GM23338 (cell line): ENCODE data around the gene S100A12.
A peak's percentile ranks its signal among the peaks of the same experiment; 100 is the strongest.

ENCODE experiments used
- CREB1 ChIP-seq: fragments of 250-450 bp; sonication (Bioruptor Pico); IDR thresholded peaks from 2 replicates; pipeline ENCODE4 v1.5.0; 2020; ENCODE audit warnings: low read depth, mild to moderate bottlenecking, moderate library complexity
- CTCF ChIP-seq, 2 experiments: fragments of 200-600 bp in 1 of 2; sonication (generic) in 1 of 2; conservative IDR thresholded peaks; 2 replicates each; pipeline versions ENCODE4 v1.5.1 to v1.6.1; 2016 to 2017; ENCODE audit warnings: antibody characterized with exemption in 2 of 2, low read depth in 2 of 2, mild to moderate bottlenecking in 2 of 2, moderate library complexity in 1 of 2
- ETS1 ChIP-seq: IDR thresholded peaks from 2 replicates; pipeline ENCODE4 v1.6.1; 2016; ENCODE audit warnings: antibody characterized with exemption
- EZH2 ChIP-seq: fragments of 200-600 bp; sonication (generic); IDR thresholded peaks from one replicate; pipeline ENCODE4 v1.8.0; 2017; ENCODE audit warnings: antibody characterized with exemption, mild to moderate bottlenecking, low read depth; ENCODE audit not compliant: unreplicated experiment
- EZH2phosphoT487 ChIP-seq: fragments of 200-600 bp; sonication (generic); IDR thresholded peaks from one replicate; pipeline ENCODE4 v1.8.1; 2018; ENCODE audit warnings: antibody characterized with exemption; ENCODE audit not compliant: unreplicated experiment
- JUNB ChIP-seq: IDR thresholded peaks from one replicate; pipeline ENCODE4 v1.6.1; 2016; ENCODE audit warnings: antibody characterized with exemption; ENCODE audit not compliant: unreplicated experiment
- POLR2AphosphoS5 ChIP-seq: IDR thresholded peaks from 2 replicates; pipeline ENCODE4 v1.6.1; 2016; ENCODE audit warnings: antibody characterized with exemption, low read depth
- ZNF462 ChIP-seq: fragments of 250-450 bp; sonication (Bioruptor Pico); IDR thresholded peaks from 2 replicates; pipeline ENCODE4 v1.5.0; 2020; ENCODE audit warnings: mild to moderate bottlenecking, moderate library complexity
- TF ChIP-seq, protein P1 (sequence below): IDR thresholded peaks from one replicate; pipeline ENCODE4 v1.6.1; 2018; ENCODE audit warnings: antibody characterized with exemption; ENCODE audit not compliant: unreplicated experiment

DNA sequence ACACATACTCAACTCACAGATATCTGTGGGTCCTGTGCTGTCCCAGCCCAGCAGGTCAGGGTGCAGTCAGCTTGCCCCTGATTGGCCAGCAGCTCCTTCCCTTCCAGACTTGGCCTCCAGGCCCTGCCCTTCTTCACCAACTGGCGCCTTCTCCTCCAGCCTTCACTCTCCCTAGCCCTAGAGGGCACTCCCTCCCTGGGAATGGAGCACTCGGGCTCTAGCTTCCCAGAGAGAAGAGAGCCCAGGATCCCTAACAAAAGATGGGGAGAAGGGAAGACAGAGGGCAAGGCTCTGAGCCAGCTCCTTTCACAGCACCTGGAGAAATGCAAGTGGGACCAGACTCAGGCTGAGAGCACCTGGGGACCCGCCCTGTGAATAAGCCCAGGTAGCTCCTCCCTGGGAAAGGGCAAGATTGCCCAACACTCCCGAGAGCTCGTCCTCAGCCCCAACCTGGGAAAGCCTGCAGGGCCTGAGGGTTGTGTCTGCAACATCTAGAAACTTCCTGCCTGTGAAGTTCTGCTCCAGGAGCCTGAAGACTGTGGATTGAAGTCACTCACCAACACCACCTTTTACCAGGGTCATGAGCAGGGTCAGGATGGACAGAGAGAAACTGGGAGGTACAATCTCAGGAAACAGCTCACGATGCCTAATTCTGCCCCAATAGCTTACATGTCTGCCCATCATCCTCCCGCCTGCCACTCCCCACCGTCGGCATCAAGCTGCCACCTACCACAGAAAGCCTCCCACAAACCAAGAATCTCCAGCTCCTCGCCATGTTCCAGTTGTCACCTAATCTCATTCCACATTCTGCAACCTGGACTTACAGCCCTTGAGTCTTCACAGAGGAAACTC lies 26.7 kb downstream of the S100A12 start, which contains the start of gene PGLYRP4:
- peak in 1 of 2 experiments; percentile 29; a peak in 2 of 4 replicates for TF ChIP-seq CTCF (conservative IDR thresholded peaks at IDR 0.05; ENCODE audit: low read depth in 2 of 2)
- TF ChIP-seq, protein P1, sequence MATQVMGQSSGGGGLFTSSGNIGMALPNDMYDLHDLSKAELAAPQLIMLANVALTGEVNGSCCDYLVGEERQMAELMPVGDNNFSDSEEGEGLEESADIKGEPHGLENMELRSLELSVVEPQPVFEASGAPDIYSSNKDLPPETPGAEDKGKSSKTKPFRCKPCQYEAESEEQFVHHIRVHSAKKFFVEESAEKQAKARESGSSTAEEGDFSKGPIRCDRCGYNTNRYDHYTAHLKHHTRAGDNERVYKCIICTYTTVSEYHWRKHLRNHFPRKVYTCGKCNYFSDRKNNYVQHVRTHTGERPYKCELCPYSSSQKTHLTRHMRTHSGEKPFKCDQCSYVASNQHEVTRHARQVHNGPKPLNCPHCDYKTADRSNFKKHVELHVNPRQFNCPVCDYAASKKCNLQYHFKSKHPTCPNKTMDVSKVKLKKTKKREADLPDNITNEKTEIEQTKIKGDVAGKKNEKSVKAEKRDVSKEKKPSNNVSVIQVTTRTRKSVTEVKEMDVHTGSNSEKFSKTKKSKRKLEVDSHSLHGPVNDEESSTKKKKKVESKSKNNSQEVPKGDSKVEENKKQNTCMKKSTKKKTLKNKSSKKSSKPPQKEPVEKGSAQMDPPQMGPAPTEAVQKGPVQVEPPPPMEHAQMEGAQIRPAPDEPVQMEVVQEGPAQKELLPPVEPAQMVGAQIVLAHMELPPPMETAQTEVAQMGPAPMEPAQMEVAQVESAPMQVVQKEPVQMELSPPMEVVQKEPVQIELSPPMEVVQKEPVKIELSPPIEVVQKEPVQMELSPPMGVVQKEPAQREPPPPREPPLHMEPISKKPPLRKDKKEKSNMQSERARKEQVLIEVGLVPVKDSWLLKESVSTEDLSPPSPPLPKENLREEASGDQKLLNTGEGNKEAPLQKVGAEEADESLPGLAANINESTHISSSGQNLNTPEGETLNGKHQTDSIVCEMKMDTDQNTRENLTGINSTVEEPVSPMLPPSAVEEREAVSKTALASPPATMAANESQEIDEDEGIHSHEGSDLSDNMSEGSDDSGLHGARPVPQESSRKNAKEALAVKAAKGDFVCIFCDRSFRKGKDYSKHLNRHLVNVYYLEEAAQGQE = no peak
- no peak for TF ChIP-seq EZH2
- no peak for TF ChIP-seq POLR2AphosphoS5
- TF ChIP-seq EZH2phosphoT487 = no peak
- TF ChIP-seq CREB1 = no peak
- no peak for TF ChIP-seq JUNB
- TF ChIP-seq ZNF462 (CRISPR knock-in tag) = no peak
- TF ChIP-seq ETS1 = no peak
